Measurements from ENCODE around the gene MINDY4B.

DNA sequence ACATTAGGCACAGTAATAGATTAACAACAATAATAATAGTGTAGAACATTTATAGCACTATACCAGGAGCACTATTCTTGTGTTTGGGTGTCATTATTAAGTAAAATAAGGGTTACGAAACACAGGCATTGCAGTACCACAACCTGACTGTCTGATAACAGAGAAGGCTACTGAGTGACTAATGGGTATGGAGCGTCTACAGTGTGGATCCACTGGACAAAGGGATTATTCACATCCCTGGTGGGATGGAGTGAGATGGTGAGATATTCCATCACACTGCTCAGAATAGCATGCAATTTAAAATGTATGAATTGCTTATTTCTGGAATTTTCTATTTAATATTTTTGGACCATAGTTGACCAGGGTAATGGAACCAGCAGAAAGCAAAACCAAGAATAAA is 18.2 kb downstream of the MINDY4B start:
- peak; percentile 19; the same call in 1 of the 2 replicates for TF ChIP-seq CEBPB (IDR thresholded peaks at IDR 0.05; ENCODE audit: low read depth, low read length)
- TF ChIP-seq, protein P1, sequence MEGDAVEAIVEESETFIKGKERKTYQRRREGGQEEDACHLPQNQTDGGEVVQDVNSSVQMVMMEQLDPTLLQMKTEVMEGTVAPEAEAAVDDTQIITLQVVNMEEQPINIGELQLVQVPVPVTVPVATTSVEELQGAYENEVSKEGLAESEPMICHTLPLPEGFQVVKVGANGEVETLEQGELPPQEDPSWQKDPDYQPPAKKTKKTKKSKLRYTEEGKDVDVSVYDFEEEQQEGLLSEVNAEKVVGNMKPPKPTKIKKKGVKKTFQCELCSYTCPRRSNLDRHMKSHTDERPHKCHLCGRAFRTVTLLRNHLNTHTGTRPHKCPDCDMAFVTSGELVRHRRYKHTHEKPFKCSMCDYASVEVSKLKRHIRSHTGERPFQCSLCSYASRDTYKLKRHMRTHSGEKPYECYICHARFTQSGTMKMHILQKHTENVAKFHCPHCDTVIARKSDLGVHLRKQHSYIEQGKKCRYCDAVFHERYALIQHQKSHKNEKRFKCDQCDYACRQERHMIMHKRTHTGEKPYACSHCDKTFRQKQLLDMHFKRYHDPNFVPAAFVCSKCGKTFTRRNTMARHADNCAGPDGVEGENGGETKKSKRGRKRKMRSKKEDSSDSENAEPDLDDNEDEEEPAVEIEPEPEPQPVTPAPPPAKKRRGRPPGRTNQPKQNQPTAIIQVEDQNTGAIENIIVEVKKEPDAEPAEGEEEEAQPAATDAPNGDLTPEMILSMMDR (conservative IDR thresholded peaks at IDR 0.05; ENCODE audit: low read depth, low read length), result no peak
- no peak for TF ChIP-seq POLR2A (IDR thresholded peaks at IDR 0.05; ENCODE audit: low read depth, low read length)
- TF ChIP-seq MAFK (IDR thresholded peaks at IDR 0.05; ENCODE audit: low read depth, low read length), result no peak
- no peak for TF ChIP-seq SMC3 (IDR thresholded peaks at IDR 0.05; ENCODE audit: low read depth, low read length)
- TF ChIP-seq RFX5 (IDR thresholded peaks at IDR 0.05; ENCODE audit: low read depth, low read length), result no peak
- no peak for TF ChIP-seq RCOR1 (IDR thresholded peaks at IDR 0.05; ENCODE audit: insufficient replicate concordance, low read length)
- no peak for TF ChIP-seq CHD1 (IDR thresholded peaks at IDR 0.05; ENCODE audit: low read depth, low read length)
- no peak for TF ChIP-seq MAZ (IDR thresholded peaks at IDR 0.05; ENCODE audit: borderline replicate concordance, low read depth, low read length)
- TF ChIP-seq, protein P2, sequence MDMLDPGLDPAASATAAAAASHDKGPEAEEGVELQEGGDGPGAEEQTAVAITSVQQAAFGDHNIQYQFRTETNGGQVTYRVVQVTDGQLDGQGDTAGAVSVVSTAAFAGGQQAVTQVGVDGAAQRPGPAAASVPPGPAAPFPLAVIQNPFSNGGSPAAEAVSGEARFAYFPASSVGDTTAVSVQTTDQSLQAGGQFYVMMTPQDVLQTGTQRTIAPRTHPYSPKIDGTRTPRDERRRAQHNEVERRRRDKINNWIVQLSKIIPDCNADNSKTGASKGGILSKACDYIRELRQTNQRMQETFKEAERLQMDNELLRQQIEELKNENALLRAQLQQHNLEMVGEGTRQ (IDR thresholded peaks at IDR 0.05; ENCODE audit: low read depth, low read length), result no peak
- no peak for TF ChIP-seq RAD21 (IDR thresholded peaks at IDR 0.05; ENCODE audit: low read length)
- no peak for TF ChIP-seq MXI1 (IDR thresholded peaks at IDR 0.05; ENCODE audit: borderline replicate concordance, low read depth, low read length)
- TF ChIP-seq NFE2L2 (IDR thresholded peaks at IDR 0.05; ENCODE audit: low read depth, low read length), result no peak
